Muscle layer of duodenum (tissue), 2 donors: ENCODE results near the gene CFAP251.

Source experiments
- H3K27ac ChIP-seq: one replicate; pipeline ENCODE4 v1.7.0; 2013; ENCODE audit warnings: mild to moderate bottlenecking, low read length
- H3K27me3 ChIP-seq: one replicate; pipeline ENCODE4 v1.7.0; 2013; ENCODE audit warnings: low read depth, mild to moderate bottlenecking, control low read depth, low read length
- H3K36me3 ChIP-seq, 2 donors: one replicate each; pipeline ENCODE4 v1.7.0; 2013; ENCODE audit warnings: low read length in 2 of 2, control low read depth in 1 of 2, mild to moderate bottlenecking in 1 of 2; ENCODE audit not compliant: insufficient read depth in 2 of 2, control insufficient read depth in 1 of 2
- H3K4me1 ChIP-seq, 2 donors: one replicate each; pipeline ENCODE4 v1.7.0; 2013; ENCODE audit warnings: low read length in 2 of 2, mild to moderate bottlenecking in 2 of 2, control low read depth in 1 of 2, moderate library complexity in 1 of 2; ENCODE audit not compliant: insufficient read depth in 2 of 2, control insufficient read depth in 1 of 2
- H3K4me3 ChIP-seq, 2 donors: one replicate each; pipeline ENCODE4 v1.7.0; 2013; ENCODE audit warnings: low read length in 2 of 2, low read depth in 1 of 2, mild to moderate bottlenecking in 1 of 2
- H3K9me3 ChIP-seq, 2 donors: one replicate each; pipeline ENCODE4 v1.7.0; 2013; ENCODE audit warnings: low read length in 2 of 2, control low read depth in 1 of 2, mild to moderate bottlenecking in 1 of 2; ENCODE audit not compliant: control insufficient read depth in 1 of 2
- donor health status: healthy.

Gene CFAP251

GRCh38 chr12:121932176-121932536 lies 13.8 kb downstream of the CFAP251 start:
- H3K27me3 ChIP-seq = no peaks in the 10 kb centered on the region
- H3K27ac ChIP-seq = no peak overlapping the region

GRCh38 chr12:121932914-121933521 lies 14.6 kb downstream of the CFAP251 start:
- Histone ChIP-seq H3K27ac (no peak overlapping the region), H3K4me1 (no peaks in the 10 kb centered on the region), H3K9me3 (no peaks in the 10 kb centered on the region), H3K27me3 (no peaks in the 10 kb centered on the region), H3K4me3 (no peak overlapping the region), H3K36me3 (peaks cover 0 to 4% of the 10 kb centered on the region in 2 donors)

More at GRCh38 chr12:121932176-121932536, 13.8 kb downstream of the CFAP251 start:
- no peak overlapping the region for H3K4me3 ChIP-seq
- H3K9me3 ChIP-seq = no peaks in the 10 kb centered on the region
- no peaks in the 10 kb centered on the region for H3K4me1 ChIP-seq
- peaks cover 0 to 4% of the 10 kb centered on the region in 2 donors for H3K36me3 ChIP-seq

GRCh38 chr12:121933522-121934308 lies 15.3 kb downstream of the CFAP251 start:
- Histone ChIP-seq H3K9me3 (no peaks in the 10 kb centered on the region), H3K27ac (no peak overlapping the region), H3K4me3 (no peak overlapping the region), H3K4me1 (no peaks in the 10 kb centered on the region), H3K27me3 (no peaks in the 10 kb centered on the region), H3K36me3 (peaks cover 0 to 4% of the 10 kb centered on the region in 2 donors)

- peaks cover 0 to 4% of the 10 kb centered on the region in 2 donors for H3K36me3 ChIP-seq
- H3K4me3 ChIP-seq = no peak overlapping the region
- H3K27ac ChIP-seq = no peak overlapping the region
Observed at GRCh38 chr12:121934309-121934664, 15.9 kb downstream of the CFAP251 start.

GRCh38 chr12:121937654-121938053 lies 19.3 kb downstream of the CFAP251 start:
- no peaks in the 10 kb centered on the region for H3K4me1 ChIP-seq
- no peak overlapping the region for H3K4me3 ChIP-seq
- H3K27me3 ChIP-seq = no peaks in the 10 kb centered on the region
- no peak overlapping the region for H3K27ac ChIP-seq
- H3K9me3 ChIP-seq = no peaks in the 10 kb centered on the region
- peaks cover 0 to 4% of the 10 kb centered on the region in 2 donors for H3K36me3 ChIP-seq

More at GRCh38 chr12:121934309-121934664, 15.9 kb downstream of the CFAP251 start:
- H3K4me1 ChIP-seq = no peaks in the 10 kb centered on the region
- H3K9me3 ChIP-seq = no peaks in the 10 kb centered on the region
- H3K27me3 ChIP-seq = no peaks in the 10 kb centered on the region

GRCh38 chr12:121939186-121939585 lies 20.8 kb downstream of the CFAP251 start:
- Histone ChIP-seq H3K4me1 (no peaks in the 10 kb centered on the region), H3K9me3 (no peaks in the 10 kb centered on the region), H3K27me3 (no peaks in the 10 kb centered on the region), H3K4me3 (no peak overlapping the region), H3K27ac (no peak overlapping the region), H3K36me3 (peaks cover 0 to 4% of the 10 kb centered on the region in 2 donors)

- no peak overlapping the region for H3K4me3 ChIP-seq
- peaks cover 0 to 4% of the 10 kb centered on the region in 2 donors for H3K36me3 ChIP-seq
- no peak overlapping the region for H3K27ac ChIP-seq
- no peaks in the 10 kb centered on the region for H3K9me3 ChIP-seq
- H3K27me3 ChIP-seq = no peaks in the 10 kb centered on the region
- no peaks in the 10 kb centered on the region for H3K4me1 ChIP-seq
Observed at GRCh38 chr12:121939992-121940766, 21.8 kb downstream of the CFAP251 start.

GRCh38 chr12:121942145-121942718 lies 23.8 kb downstream of the CFAP251 start:
- H3K36me3 ChIP-seq = no peaks in the 10 kb centered on the region
- H3K27ac ChIP-seq = no peak overlapping the region
- H3K4me3 ChIP-seq = no peak overlapping the region
- H3K27me3 ChIP-seq = no peaks in the 10 kb centered on the region
- H3K9me3 ChIP-seq = no peaks in the 10 kb centered on the region
- no peaks in the 10 kb centered on the region for H3K4me1 ChIP-seq

- Histone ChIP-seq H3K4me1 (no peaks in the 10 kb centered on the region), H3K9me3 (no peaks in the 10 kb centered on the region), H3K36me3 (no peaks in the 10 kb centered on the region), H3K27me3 (no peaks in the 10 kb centered on the region), H3K27ac (no peak overlapping the region), H3K4me3 (no peak overlapping the region)
Observed at GRCh38 chr12:121943926-121944325, 25.5 kb downstream of the CFAP251 start.

- no peaks in the 10 kb centered on the region for H3K36me3 ChIP-seq
- no peaks in the 10 kb centered on the region for H3K4me1 ChIP-seq
- no peak overlapping the region for H3K4me3 ChIP-seq
Observed at GRCh38 chr12:121946313-121947025, 28.1 kb downstream of the CFAP251 start.

More at GRCh38 chr12:121946313-121947025, 28.1 kb downstream of the CFAP251 start:
- Histone ChIP-seq H3K27ac (no peak overlapping the region), H3K9me3 (no peaks in the 10 kb centered on the region), H3K27me3 (no peaks in the 10 kb centered on the region)
